ENCODE data around the gene CARHSP1.

GRCh38 chr16:8831871-8832716, 36.7 kb downstream of the CARHSP1 start:
- TF ChIP-seq CTCF (optimal IDR thresholded peaks at IDR 0.05 in 1 of 3, IDR thresholded peaks at IDR 0.05 in 1 of 3, conservative IDR thresholded peaks at IDR 0.05 in 1 of 3; ENCODE audit: extremely low read depth in 1 of 3, insufficient read depth in 2 of 3, low read length in 3 of 3), result no peak
- no peak for TF ChIP-seq EZH2 (IDR thresholded peaks at IDR 0.05; ENCODE audit: low read length)
